GM12875 (cell line): ENCODE measurements around the gene RECQL5.
"Not testable (repeated sequence)": the region's sequence is repeated elsewhere in the genome, so short reads cannot be mapped to it uniquely, and the experiment has no call there.

ENCODE experiments used
- H3K4me3 ChIP-seq: one replicate; pipeline ENCODE4 v1.5.1; 2011; ENCODE audit warnings: low read depth, low read length, control low read depth
- TF ChIP-seq, protein P1 (sequence below): IDR thresholded peaks from 2 replicates; pipeline ENCODE4 v1.5.1; 2011; ENCODE audit warnings: low read depth, mild to moderate bottlenecking, control low read depth, inconsistent platforms, low read length, moderate library complexity, borderline replicate concordance; ENCODE audit not compliant: insufficient read depth

RECQL5 gene

DNA sequence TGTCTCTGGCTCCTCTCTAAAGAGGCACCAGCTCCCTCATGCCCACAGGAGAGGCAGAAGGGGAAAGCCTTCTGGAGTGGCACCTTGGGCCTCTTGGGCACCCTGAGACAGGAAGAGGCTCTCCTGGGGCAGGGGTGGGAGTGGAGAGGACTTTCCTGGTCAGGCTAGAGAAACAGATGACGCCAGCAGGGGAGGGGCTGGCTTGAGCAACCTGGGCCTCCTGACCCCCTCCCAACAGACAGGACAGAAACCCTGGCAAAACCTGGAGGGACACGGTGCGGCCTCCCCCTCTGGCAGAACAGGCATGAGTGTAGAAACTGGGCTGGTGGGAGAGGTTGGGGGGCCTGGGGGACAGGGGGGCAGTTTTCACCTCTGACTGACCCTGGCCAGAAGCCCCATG, 27.6 kb downstream of the RECQL5 start:
- TF ChIP-seq, protein P1, sequence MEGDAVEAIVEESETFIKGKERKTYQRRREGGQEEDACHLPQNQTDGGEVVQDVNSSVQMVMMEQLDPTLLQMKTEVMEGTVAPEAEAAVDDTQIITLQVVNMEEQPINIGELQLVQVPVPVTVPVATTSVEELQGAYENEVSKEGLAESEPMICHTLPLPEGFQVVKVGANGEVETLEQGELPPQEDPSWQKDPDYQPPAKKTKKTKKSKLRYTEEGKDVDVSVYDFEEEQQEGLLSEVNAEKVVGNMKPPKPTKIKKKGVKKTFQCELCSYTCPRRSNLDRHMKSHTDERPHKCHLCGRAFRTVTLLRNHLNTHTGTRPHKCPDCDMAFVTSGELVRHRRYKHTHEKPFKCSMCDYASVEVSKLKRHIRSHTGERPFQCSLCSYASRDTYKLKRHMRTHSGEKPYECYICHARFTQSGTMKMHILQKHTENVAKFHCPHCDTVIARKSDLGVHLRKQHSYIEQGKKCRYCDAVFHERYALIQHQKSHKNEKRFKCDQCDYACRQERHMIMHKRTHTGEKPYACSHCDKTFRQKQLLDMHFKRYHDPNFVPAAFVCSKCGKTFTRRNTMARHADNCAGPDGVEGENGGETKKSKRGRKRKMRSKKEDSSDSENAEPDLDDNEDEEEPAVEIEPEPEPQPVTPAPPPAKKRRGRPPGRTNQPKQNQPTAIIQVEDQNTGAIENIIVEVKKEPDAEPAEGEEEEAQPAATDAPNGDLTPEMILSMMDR: no peak
- H3K4me3 ChIP-seq: no peak overlapping the region

DNA sequence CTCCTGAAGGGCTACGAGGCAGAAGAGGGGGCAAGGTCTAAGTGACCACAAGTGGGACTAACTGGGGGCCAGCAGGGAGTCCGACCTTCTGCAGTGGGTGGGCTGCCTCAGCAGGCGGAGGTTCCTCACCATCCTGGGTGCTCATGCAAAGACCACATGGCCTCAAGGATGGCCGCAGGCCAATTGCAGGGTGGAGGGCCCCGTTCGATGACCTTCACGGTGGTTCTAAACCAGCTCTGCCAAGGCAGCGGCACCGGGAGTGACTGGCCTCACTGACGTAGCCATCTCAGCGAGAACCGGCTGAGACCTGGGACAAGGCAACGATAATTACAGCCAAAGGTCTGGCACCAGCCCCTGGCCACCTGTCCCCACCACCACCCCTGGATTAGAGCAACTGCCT, 28.1 kb downstream of the RECQL5 start:
- H3K4me3 ChIP-seq: no peak overlapping the region
- TF ChIP-seq, protein P1: no peak

DNA sequence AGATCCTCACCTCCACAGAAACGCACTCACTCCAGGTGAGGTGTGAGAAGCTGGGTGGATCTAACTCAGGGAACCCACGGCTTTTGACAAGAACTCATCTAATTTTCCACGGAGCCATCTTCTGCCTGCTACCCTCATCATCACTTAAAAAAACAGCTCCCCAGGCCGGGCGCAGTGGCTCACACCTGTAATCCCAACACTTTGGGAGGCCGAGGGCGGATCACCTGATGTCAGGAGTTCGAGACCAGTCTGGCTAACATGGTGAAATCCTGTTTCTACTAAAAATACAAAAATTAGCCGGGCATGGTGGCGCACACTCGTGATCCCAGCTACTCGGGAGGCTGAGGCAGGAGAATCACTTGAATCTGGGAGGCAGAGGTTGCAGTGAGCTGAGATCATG, 28.9 kb downstream of the RECQL5 start:
- H3K4me3 ChIP-seq: not testable (repeated sequence)

DNA sequence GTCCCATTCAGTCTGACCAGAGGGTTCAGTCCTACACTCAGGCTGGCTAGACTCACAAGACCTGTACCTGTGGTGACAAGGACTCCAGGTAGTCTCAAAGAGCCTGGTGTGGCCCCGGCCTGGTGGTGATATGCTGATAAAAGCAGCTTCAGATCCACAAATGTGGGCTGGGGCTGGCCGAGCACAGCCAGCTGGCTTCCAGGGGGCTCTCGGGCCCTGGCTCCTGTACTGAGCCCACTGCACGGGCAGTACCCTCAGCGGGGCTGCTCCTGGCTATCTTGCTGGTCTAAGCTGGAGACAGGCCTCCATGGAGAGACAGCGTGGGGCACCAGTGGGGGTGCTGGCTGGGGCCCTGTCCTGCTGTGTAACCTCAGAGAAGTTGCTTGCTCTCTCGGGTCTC, 29.4 kb downstream of the RECQL5 start:
- no peak overlapping the region for H3K4me3 ChIP-seq
- TF ChIP-seq, protein P1: no peak

DNA sequence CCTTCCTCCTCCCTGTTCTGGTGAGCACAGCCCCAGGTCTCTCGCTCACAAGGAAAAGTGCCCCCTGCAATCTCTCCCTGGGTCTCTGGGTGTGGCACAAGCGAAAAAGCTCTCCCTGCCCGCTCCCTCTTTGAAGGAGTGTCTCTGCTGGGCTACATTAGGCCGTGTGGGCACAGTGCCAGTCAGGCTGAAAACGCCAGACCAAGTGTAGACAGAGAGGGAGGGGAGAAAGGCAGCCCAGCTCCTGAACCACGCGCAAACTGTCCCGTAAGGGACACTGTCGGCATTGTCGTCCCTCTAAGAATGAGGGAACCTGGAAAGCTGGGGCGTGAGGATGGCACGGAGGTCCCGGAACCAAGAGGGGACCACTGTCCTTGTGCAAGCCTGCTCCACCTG, 29.8 kb downstream of the RECQL5 start:
- H3K4me3 ChIP-seq: no peak overlapping the region
- TF ChIP-seq, protein P1: no peak

DNA sequence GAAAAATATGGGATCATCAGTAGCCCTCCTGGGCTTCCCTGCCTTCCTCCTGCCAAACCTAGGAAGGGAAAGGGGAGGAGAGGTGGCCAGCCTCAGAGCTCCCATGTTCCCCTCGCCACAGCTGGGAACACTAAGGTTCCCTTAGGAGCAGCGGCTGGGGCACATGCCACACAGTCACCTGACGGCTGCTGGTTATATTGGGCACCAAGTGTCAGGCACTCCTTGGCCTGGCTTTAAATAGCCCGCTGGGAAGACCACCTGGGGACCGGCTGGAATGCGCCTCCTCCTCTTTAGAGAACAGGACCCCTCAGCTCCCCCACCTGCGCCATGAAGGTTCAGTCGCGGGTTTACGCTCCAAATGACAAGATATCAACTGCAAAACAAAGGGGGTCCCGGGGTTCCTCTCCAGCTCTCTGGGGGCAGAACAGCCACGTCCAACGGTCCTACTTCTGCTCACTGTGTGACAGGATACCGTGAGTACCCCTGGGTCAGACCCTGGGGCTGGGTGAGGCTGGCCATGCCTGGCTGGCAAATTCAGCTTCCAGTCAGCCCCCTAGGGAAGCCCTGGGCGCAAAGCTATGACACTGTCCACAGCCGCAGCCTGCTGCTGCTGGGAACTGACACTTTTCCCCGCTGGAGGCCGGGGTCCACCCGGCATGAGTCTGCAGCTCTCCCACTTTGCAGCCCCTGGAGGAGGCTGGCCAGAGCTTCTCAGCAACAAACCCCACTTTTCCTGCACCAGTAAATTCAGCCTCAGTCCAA, 30.4 kb downstream of the RECQL5 start:
- no peak overlapping the region for H3K4me3 ChIP-seq
- TF ChIP-seq, protein P1: no peak

DNA sequence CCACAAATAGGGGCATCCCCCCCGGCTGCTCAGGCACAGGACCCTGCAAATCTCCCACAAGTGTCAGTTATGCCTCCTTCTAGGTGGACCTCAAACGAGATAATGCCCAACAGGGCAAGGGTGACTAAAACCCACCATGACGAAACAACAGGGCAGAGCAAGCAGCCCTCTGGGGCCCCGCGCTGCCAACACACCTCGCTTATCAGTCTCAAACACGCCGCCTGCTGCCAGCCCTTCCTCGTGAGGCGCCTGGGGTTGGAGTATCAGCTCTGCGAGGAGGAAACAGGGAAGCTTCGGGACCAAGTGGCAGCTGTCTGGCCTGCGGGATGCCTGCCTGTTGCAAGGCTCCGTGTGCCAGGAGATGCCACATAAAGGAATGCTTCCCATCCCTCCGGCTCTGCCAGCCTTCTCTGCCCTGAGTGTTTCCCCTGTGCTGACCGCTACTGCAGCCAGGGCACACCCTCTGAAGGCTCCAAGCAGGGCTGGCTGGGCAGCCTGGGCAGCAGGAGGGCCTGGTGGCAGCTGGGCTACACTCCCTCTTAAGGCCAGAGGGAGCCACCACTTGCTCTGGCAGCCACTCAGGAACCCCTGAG, 31.2 kb downstream of the RECQL5 start:
- TF ChIP-seq, protein P1: no peak
- H3K4me3 ChIP-seq: no peak overlapping the region
